ENCODE data around the gene GPX1. TPM values are rescaled to one million over a fixed set of nuclear protein-coding genes. Genes with fewer than 3 reads are reported as not detected.

Gene GPX1
- total RNA-seq, 4 donors from 2014 or later, result 161 to 398 (median 226) TPM

DNA sequence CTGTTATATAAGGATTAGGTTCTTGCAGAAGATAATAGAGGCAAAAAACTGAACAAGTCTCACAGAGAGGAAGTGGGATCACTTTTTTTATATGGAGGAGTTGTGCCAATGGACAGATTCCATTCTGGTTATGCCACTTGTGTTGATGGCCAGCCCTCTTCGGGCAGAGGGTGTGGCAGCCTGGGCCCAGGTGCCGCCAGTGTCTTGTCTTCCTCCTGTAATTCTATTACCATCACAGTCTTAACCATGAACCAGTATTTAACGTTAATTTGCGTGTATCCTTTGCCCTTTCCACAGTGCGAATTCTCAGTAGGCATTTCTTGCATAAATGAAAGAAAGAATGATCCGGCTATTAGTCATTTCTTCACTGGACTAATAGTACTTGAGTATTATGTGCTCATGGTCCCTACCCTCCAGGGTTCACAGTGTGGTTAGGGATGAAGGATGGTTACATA is 11.3 kb downstream of the GPX1 start:
- no peak for DNase-seq
- no peaks in the 10 kb centered on the region for H3K36me3 ChIP-seq
- H3K4me1 ChIP-seq, result peaks cover 16 to 45% of the 10 kb centered on the region in 2 donors
- H3K27ac ChIP-seq, result peak overlapping the region; percentile 60 to 84 (median 66)
- TF ChIP-seq, protein P1, sequence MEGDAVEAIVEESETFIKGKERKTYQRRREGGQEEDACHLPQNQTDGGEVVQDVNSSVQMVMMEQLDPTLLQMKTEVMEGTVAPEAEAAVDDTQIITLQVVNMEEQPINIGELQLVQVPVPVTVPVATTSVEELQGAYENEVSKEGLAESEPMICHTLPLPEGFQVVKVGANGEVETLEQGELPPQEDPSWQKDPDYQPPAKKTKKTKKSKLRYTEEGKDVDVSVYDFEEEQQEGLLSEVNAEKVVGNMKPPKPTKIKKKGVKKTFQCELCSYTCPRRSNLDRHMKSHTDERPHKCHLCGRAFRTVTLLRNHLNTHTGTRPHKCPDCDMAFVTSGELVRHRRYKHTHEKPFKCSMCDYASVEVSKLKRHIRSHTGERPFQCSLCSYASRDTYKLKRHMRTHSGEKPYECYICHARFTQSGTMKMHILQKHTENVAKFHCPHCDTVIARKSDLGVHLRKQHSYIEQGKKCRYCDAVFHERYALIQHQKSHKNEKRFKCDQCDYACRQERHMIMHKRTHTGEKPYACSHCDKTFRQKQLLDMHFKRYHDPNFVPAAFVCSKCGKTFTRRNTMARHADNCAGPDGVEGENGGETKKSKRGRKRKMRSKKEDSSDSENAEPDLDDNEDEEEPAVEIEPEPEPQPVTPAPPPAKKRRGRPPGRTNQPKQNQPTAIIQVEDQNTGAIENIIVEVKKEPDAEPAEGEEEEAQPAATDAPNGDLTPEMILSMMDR (IDR thresholded peaks at IDR 0.05), result no peak
- no peak for TF ChIP-seq POLR2A (IDR thresholded peaks at IDR 0.05)
- no peak overlapping the region for H3K4me3 ChIP-seq (replicated peaks in 1 of 3)
- no peaks in the 10 kb centered on the region for H3K9me3 ChIP-seq
- no peaks in the 10 kb centered on the region for H3K27me3 ChIP-seq
- 79 to 86% methylated on average over 6 of the region's 6 CpGs for WGBS, 2 donors
- intact Hi-C loops (cut with DNase I), result loop anchor here (10.0 kb wide), 1 partner anchor 88 kb away; no protein-coding TSS in a partner anchor

DNA sequence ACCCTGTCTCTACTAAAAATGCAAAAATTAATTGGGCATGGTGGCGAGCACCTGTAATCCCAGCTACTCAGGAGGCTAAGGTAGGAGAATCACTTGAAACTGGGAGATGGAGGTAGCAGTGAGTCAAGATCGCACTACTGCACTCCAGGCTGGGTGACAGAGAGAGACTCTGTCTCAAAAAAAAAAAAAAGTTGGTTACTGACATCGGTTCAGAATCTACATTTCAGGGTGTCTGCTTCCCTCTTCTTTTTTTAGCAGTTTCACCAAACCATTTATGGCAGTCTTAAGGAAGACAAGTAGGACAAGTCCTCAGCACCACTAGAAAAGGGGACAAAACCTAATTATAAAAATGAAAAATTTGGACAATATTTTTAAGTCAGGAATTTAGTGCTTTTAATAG is 15.0 kb downstream of the GPX1 start:
- no peak overlapping the region for H3K27ac ChIP-seq
- TF ChIP-seq, protein P1 (IDR thresholded peaks at IDR 0.05), result no peak
- no peak for TF ChIP-seq POLR2A (IDR thresholded peaks at IDR 0.05)
- DNase-seq, result no peak
- 87 to 94% methylated on average over 3 of the region's 3 CpGs for WGBS, 2 donors
- H3K4me1 ChIP-seq, result peaks cover 21 to 45% of the 10 kb centered on the region in 2 donors
- H3K36me3 ChIP-seq, result no peaks in the 10 kb centered on the region
- no peaks in the 10 kb centered on the region for H3K27me3 ChIP-seq
- no peak overlapping the region for H3K4me3 ChIP-seq (replicated peaks in 1 of 3)
- no peaks in the 10 kb centered on the region for H3K9me3 ChIP-seq
- intact Hi-C loops (cut with DNase I), result loop anchor here (10.0 kb wide), 1 partner anchor 92 kb away; no protein-coding TSS in a partner anchor

DNA sequence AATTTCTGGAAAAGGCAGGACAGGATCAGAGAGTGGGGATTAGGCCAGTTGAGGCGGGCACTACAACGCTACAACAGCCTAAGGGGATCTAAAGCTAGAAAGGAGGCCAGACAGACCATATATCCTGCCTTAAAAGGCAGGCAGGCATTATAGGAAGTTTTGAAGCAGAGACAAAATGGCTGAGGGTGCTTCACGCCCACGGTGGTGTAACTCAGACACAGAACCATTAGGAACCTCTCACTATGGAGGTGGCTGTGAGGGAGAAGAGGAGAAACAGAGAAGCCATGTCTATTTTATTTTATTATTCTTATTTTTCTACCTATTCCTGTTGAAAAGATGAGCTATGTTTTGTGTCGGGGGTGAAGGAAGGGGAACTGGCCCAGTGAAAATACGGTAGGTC is 16.2 kb downstream of the GPX1 start:
- no peak overlapping the region for H3K4me3 ChIP-seq (replicated peaks in 1 of 3)
- H3K36me3 ChIP-seq, result no peaks in the 10 kb centered on the region
- intact Hi-C loops (cut with DNase I), result loop anchor here (10.0 kb wide), 1 partner anchor 93 kb away; no protein-coding TSS in a partner anchor
- no peaks in the 10 kb centered on the region for H3K27me3 ChIP-seq
- WGBS, 2 donors, result 88 to 94% methylated on average over 6 of the region's 6 CpGs
- no peak for DNase-seq
- H3K4me1 ChIP-seq, result peaks cover 21 to 43% of the 10 kb centered on the region in 2 donors
- no peaks in the 10 kb centered on the region for H3K9me3 ChIP-seq
- TF ChIP-seq POLR2A (IDR thresholded peaks at IDR 0.05), result no peak
- H3K27ac ChIP-seq, result peak overlapping the region in 1 of 3 donors; percentile 36

DNA sequence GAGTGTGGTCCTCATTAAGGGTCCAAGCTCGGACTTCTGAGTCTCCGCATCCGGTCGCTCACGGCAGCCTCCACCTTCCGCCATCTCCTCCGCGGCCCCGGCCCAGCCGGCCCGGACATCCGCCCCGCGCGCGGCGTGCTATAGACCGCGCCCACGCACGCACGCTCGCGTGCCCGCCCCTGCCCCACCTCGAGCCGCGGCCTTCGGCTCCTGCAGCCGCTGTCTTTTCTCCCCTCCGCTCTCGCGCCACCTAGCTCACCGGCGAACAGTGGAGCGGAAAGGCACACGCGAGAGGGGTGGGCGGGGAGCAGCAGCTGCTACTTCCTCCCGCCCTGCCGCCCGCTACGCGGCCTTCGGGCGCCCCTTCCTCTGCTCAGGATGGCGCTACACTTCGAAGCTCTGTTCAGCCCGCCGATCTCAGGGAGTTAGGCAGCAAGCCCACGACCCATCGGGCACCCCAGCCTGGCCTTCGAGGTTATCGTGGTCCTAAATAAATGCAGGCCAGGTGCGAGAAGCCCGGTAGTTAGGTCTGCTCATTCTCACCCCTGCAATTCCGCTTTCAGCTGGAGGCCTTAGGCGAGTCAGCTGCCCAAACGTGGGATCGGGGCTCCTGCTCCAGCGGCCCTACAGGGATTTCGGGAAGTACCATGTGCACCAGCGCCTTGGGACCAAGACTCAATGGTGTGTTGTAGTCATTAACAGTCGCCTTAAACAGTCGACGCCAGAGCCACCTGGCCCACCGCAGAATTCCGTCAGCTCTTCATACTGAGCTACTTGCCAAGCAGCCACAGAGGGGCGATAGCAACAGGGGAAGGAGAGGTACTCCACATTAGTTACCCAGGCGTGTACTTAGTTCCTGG is 18.0 kb downstream of the GPX1 start, which contains the start of gene USP4:
Gene USP4, minus strand, starts transcription at position 113 of the 860 bp plus-strand sequence. Its CDS starts 29 bp downstream, at position 84.
- no peaks in the 10 kb centered on the region for H3K27me3 ChIP-seq
- intact Hi-C loops (cut with DNase I), result loop anchor here (10.0 kb wide), 2 partner anchors 95 to 165 kb away; partner anchors contain the start of gene KLHDC8B
- peak within 1 kb of the TSS; percentile 85 to 98 (median 94) for H3K27ac ChIP-seq
- peak within 1 kb of the TSS; percentile 60 to 90 (median 86) for H3K4me3 ChIP-seq (replicated peaks in 1 of 3)
- peaks cover 2 to 11% of the 10 kb centered on the region in 2 donors for H3K36me3 ChIP-seq
- DNase-seq, result peak; percentile 93 to 95
- no peaks in the 10 kb centered on the region for H3K9me3 ChIP-seq
- WGBS, 2 donors, result 0 to 1% methylated on average over 28 to 42 of the region's 70 CpGs
- TF ChIP-seq, protein P1 (IDR thresholded peaks at IDR 0.05), result peak in 4 of 6 experiments; percentile 42 to 58 (median 50)
- peak in 1 of 2 donors; percentile 76 for TF ChIP-seq POLR2A (IDR thresholded peaks at IDR 0.05)
- H3K4me1 ChIP-seq, result peaks cover 11 to 30% of the 10 kb centered on the region in 2 donors

DNA sequence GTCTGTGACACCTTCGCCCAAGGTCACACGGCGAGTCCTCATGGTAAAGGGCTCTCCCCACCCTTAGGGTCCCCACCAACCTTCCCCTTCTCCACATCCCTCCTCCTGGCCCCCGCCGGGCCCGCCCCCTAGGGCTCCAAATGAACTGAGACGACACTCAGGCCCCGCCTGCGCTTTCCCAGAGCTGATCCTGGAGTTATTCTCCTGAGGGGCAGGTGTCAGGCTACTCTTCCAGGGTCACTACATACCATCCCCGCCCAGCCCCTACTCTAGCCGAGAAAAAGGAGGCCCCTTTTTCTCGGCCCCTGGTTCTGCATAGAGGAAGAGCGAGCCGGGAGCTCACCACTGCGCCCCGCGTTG is 18.6 kb downstream of the GPX1 start:
- no peak for TF ChIP-seq POLR2A (IDR thresholded peaks at IDR 0.05)
- TF ChIP-seq, protein P1 (IDR thresholded peaks at IDR 0.05), result no peak
- DNase-seq, result peak in 1 of 2 donors; percentile 25
- peaks cover 11 to 25% of the 10 kb centered on the region in 2 donors for H3K4me1 ChIP-seq
- H3K36me3 ChIP-seq, result peaks cover 8 to 17% of the 10 kb centered on the region in 2 donors
- H3K27ac ChIP-seq, result peak overlapping the region; percentile 85 to 98 (median 94)
- no peaks in the 10 kb centered on the region for H3K27me3 ChIP-seq
- intact Hi-C loops (cut with DNase I), result loop anchor here (10.0 kb wide), 1 partner anchor 165 kb away; the partner anchor contains the start of gene KLHDC8B
- peak overlapping the region; percentile 60 to 90 (median 86) for H3K4me3 ChIP-seq (replicated peaks in 1 of 3)
- WGBS, 2 donors, result 0 to 4% methylated on average over 6 to 9 of the region's 17 CpGs
- no peaks in the 10 kb centered on the region for H3K9me3 ChIP-seq

Data from thyroid gland (tissue), 4 donors.